Peyer's patch (tissue), 4 donors: ENCODE measurements around the gene ANKMY2.

Source experiments
- CTCF ChIP-seq, 6 experiments: fragments of 450-650 bp in 4 of 6; fragments of 200-600 bp in 2 of 6; sonication (generic) in 1 of 6; IDR thresholded peaks; one replicate each; pipeline ENCODE4 v1.5.1; 2017 to 2019; ENCODE audit warnings: antibody characterized with exemption in 6 of 6, mild to moderate bottlenecking in 3 of 6, moderate library complexity in 1 of 6
- POLR2A ChIP-seq, 2 donors: fragments of 450-650 bp; IDR thresholded peaks; one replicate each; pipeline ENCODE4 v1.5.1; 2017; ENCODE audit warnings: antibody characterized with exemption in 2 of 2, mild to moderate bottlenecking in 2 of 2, moderate library complexity in 2 of 2

- TF ChIP-seq CTCF (IDR thresholded peaks at IDR 0.05) (no peak), POLR2A (IDR thresholded peaks at IDR 0.05) (no peak)
Measured at GRCh38 chr7:16667355-16667754, 21.8 kb upstream of the ANKMY2 start.
